IMR-90 (cell line): ENCODE measurements around the gene ULK2. TPM values are rescaled to one million over a fixed set of nuclear protein-coding genes. Genes with fewer than 3 reads are reported as not detected.

Source experiments
- ATAC-seq: fragments of 200-7000 bp; cut with Tn5 transposase; 2 replicates; pipeline ENCODE4 v1.9.1; 2020; ENCODE audit warnings: low read depth, mild to moderate bottlenecking, moderate library complexity
- BruUV-seq: library from RNA; stranded (reverse); fragments of 400-500 nt; replicated peaks from 2 replicates; lab custom pipeline; 2021; lab: Mats Ljungman, UMichigan
- CTCF ChIA-PET: fragments of 300-600 bp; formaldehyde crosslinking; extraction: SDS; loops from one replicate; lab custom pipeline; 2021; ENCODE audit warnings: antibody characterized with exemption; lab: Yijun Ruan, JAX
- POLR2A ChIA-PET: fragments of 300-600 bp; sonication (Branson Sonifier 250); formaldehyde crosslinking; loops from one replicate; lab custom pipeline; 2022; ENCODE audit warnings: antibody characterized with exemption; ENCODE audit not compliant: unreplicated experiment; lab: Charles Lee
- DNase-seq: peaks from one replicate; pipeline ENCODE4 v3.0.0; 2013
- H2AFZ ChIP-seq: replicated peaks from 2 replicates; pipeline ENCODE3; 2013; ENCODE audit warnings: low read length, mild to moderate bottlenecking; ENCODE audit not compliant: poor library complexity
- H2AK5ac ChIP-seq: 2 replicates; pipeline ENCODE4 v1.6.1; 2013; ENCODE audit warnings: low read depth, low read length, inconsistent platforms
- H2AK9ac ChIP-seq: replicated peaks from 2 replicates; pipeline ENCODE3; 2013; ENCODE audit warnings: mild to moderate bottlenecking, low read depth, low read length, moderate library complexity; ENCODE audit not compliant: poor library complexity
- H2BK120ac ChIP-seq: 2 replicates; pipeline ENCODE4 v1.6.1; 2013; ENCODE audit warnings: low read depth, low read length, inconsistent platforms
- H2BK15ac ChIP-seq: 3 replicates; pipeline ENCODE4 v1.6.1; 2013; ENCODE audit warnings: low read depth, low read length, inconsistent platforms
- H2BK20ac ChIP-seq: 2 replicates; pipeline ENCODE4 v1.6.1; 2013; ENCODE audit warnings: low read depth, mild to moderate bottlenecking, inconsistent platforms, low read length, moderate library complexity
- H2BK5ac ChIP-seq: 2 replicates; pipeline ENCODE4 v1.6.1; 2013; ENCODE audit warnings: mild to moderate bottlenecking, low read depth, low read length, inconsistent platforms; ENCODE audit not compliant: poor library complexity, severe bottlenecking
- H3K14ac ChIP-seq: replicated peaks from 2 replicates; pipeline ENCODE4 v1.6.1; 2013; ENCODE audit warnings: low read depth, low read length, inconsistent platforms
- H3K18ac ChIP-seq: 2 replicates; pipeline ENCODE4 v1.6.1; 2013; ENCODE audit warnings: low read depth, low read length, control low read depth
- H3K23ac ChIP-seq: 2 replicates; pipeline ENCODE4 v1.6.1; 2013; ENCODE audit warnings: low read depth, low read length, inconsistent platforms
- H3K27ac ChIP-seq: 2 replicates; pipeline ENCODE4 v1.5.1; 2013; ENCODE audit warnings: mild to moderate bottlenecking, control low read depth, low read length; ENCODE audit not compliant: insufficient read depth
- H3K27me3 ChIP-seq: 2 replicates; pipeline ENCODE4 v1.6.1; 2013; ENCODE audit warnings: low read length; ENCODE audit not compliant: control insufficient read depth, insufficient read depth
- H3K36me3 ChIP-seq: 2 replicates; pipeline ENCODE4 v1.6.1; 2013; ENCODE audit warnings: low read length, mixed read lengths; ENCODE audit not compliant: control insufficient read depth, insufficient read depth
- H3K4ac ChIP-seq: 2 replicates; pipeline ENCODE4 v1.6.1; 2013; ENCODE audit warnings: low read depth, low read length, inconsistent platforms
- H3K4me1 ChIP-seq: 2 replicates; pipeline ENCODE4 v1.6.1; 2013; ENCODE audit warnings: low read length, mixed read lengths; ENCODE audit not compliant: control insufficient read depth, insufficient read depth
- H3K4me2 ChIP-seq: 2 replicates; pipeline ENCODE4 v1.6.1; 2013; ENCODE audit warnings: low read depth, mild to moderate bottlenecking, control low read depth, low read length, moderate library complexity
- H3K4me3 ChIP-seq: 2 replicates; pipeline ENCODE4 v1.5.1; 2013; ENCODE audit warnings: low read depth, mild to moderate bottlenecking, control low read depth, low read length, moderate library complexity; ENCODE audit not compliant: insufficient read depth
- H3K56ac ChIP-seq: 2 replicates; pipeline ENCODE4 v1.6.1; 2013; ENCODE audit warnings: low read length, inconsistent platforms; ENCODE audit not compliant: insufficient read depth; ENCODE audit errors: extremely low read depth
- H3K79me1 ChIP-seq, 2 experiments: 2 replicates each; pipeline ENCODE4 v1.6.1; 2013; ENCODE audit warnings: low read length in 2 of 2, inconsistent platforms in 1 of 2, low read depth in 1 of 2
- H3K9ac ChIP-seq: 2 replicates; pipeline ENCODE4 v1.6.1; 2013; ENCODE audit warnings: low read depth, low read length, control low read depth
- H3K9me1 ChIP-seq: 2 replicates; pipeline ENCODE4 v1.6.1; 2013; ENCODE audit warnings: low read length, inconsistent platforms; ENCODE audit not compliant: insufficient read depth
- H3K9me3 ChIP-seq: 2 replicates; pipeline ENCODE4 v1.6.1; 2013; ENCODE audit warnings: low read length; ENCODE audit not compliant: control insufficient read depth, insufficient read depth
- H4K20me1 ChIP-seq: 2 replicates; pipeline ENCODE4 v1.6.1; 2013; ENCODE audit warnings: low read length, inconsistent platforms; ENCODE audit not compliant: insufficient read depth
- H4K5ac ChIP-seq: 2 replicates; pipeline ENCODE4 v1.6.1; 2013; ENCODE audit warnings: mild to moderate bottlenecking, low read depth, low read length, control low read depth
- H4K8ac ChIP-seq, 2 experiments: 2 replicates each; pipeline ENCODE4 v1.6.1; 2013; ENCODE audit warnings: low read depth in 2 of 2, low read length in 2 of 2, control low read depth in 1 of 2, inconsistent platforms in 1 of 2
- H4K91ac ChIP-seq: 2 replicates; pipeline ENCODE4 v1.6.1; 2013; ENCODE audit warnings: low read depth, low read length, inconsistent platforms; ENCODE audit not compliant: insufficient read depth
- CEBPB ChIP-seq: IDR thresholded peaks from 2 replicates; pipeline ENCODE4 v1.6.1; 2012; ENCODE audit warnings: low read depth, low read length, improper control_type of control experiment
- CHD1 ChIP-seq: IDR thresholded peaks from 2 replicates; pipeline ENCODE4 v1.6.1; 2012; ENCODE audit warnings: low read depth, low read length, improper control_type of control experiment
- MAFK ChIP-seq: IDR thresholded peaks from 2 replicates; pipeline ENCODE4 v1.6.1; 2012; ENCODE audit warnings: low read depth, low read length, improper control_type of control experiment
- MAZ ChIP-seq: IDR thresholded peaks from 2 replicates; pipeline ENCODE4 v1.6.1; 2012; ENCODE audit warnings: low read depth, mild to moderate bottlenecking, low read length, improper control_type of control experiment, moderate library complexity, borderline replicate concordance
- MXI1 ChIP-seq: IDR thresholded peaks from 2 replicates; pipeline ENCODE4 v1.6.1; 2012; ENCODE audit warnings: low read depth, mild to moderate bottlenecking, low read length, moderate library complexity, borderline replicate concordance
- POLR2A ChIP-seq: IDR thresholded peaks from 2 replicates; pipeline ENCODE4 v1.6.1; 2012; ENCODE audit warnings: mild to moderate bottlenecking, low read depth, low read length
- RAD21 ChIP-seq: IDR thresholded peaks from 2 replicates; pipeline ENCODE4 v1.6.1; 2012; ENCODE audit warnings: low read length, improper control_type of control experiment
- RCOR1 ChIP-seq: IDR thresholded peaks from 2 replicates; pipeline ENCODE4 v1.6.1; 2012; ENCODE audit warnings: mild to moderate bottlenecking, low read length, improper control_type of control experiment; ENCODE audit not compliant: insufficient replicate concordance
- RFX5 ChIP-seq: IDR thresholded peaks from 2 replicates; pipeline ENCODE4 v1.8.0; 2012; ENCODE audit warnings: low read depth, mild to moderate bottlenecking, low read length, moderate library complexity
- SMC3 ChIP-seq: fragments of 150-350 bp; IDR thresholded peaks from 2 replicates; pipeline ENCODE4 v1.6.1; 2016; ENCODE audit warnings: low read depth, mild to moderate bottlenecking, antibody characterized with exemption, low read length, moderate library complexity
- whole genome bisulfite sequencing, 2 experiments: methylation state at CpG; one replicate each; pipeline versions ENCODE4 v1.1.5 to v1.1.7; 2013; ENCODE audit warnings: missing lambda C conversion rate in 2 of 2; ENCODE audit not compliant: insufficient read length in 1 of 2; ENCODE audit errors: extremely low coverage in 2 of 2; 5-methylcytosine and 5-hydroxymethylcytosine counted together
- dilution Hi-C: fragments of 300-500 bp; cut with HindIII; formaldehyde crosslinking; loops from one replicate; pipeline ENCODE4 v1.14.3; 2018; ENCODE audit warnings: low sequenced_read_pairs; ENCODE audit not compliant: unreplicated experiment
- in situ Hi-C: fragments of 300-500 bp; cut with MboI; formaldehyde crosslinking; loops from 3 replicates; pipeline ENCODE4 v1.14.3; 2019; ENCODE audit warnings: low sequenced_read_pairs, inconsistent platforms, mixed read lengths
- intact Hi-C: fragments of 100-400 bp; cut with micrococcal nuclease; formaldehyde crosslinking; loops from 2 replicates; pipeline ENCODE4 v1.10.0; 2022
- polyA plus RNA-seq, 3 experiments: library from polyadenylated mRNA; depleted of rRNA; stranded (reverse); fragments of >200 nt; gene quantifications; 2 replicates each; pipeline ENCODE4 v1.2.3, GENCODE V29; 2012; ENCODE audit warnings: low replicate concordance in 1 of 3
- total RNA-seq: library from RNA; depleted of rRNA; stranded (reverse); fragments of >200 nt; gene quantifications from 2 replicates; pipeline ENCODE4 v1.2.3, GENCODE V29; 2012
- TF ChIP-seq, protein P1 (sequence below): fragments of 150-350 bp; IDR thresholded peaks from 2 replicates; pipeline ENCODE4 v1.6.1; 2017; ENCODE audit warnings: mild to moderate bottlenecking, antibody characterized with exemption, low read length, low read depth
- TF ChIP-seq, protein P2 (sequence below): fragments of 150-350 bp; IDR thresholded peaks from 2 replicates; pipeline ENCODE4 v1.6.1; 2016; ENCODE audit warnings: low read depth, mild to moderate bottlenecking, low read length, moderate library complexity, borderline replicate concordance
- TF ChIP-seq, protein P3 (sequence below): conservative IDR thresholded peaks from 2 replicates; pipeline ENCODE4 v1.5.1; 2012; ENCODE audit warnings: mild to moderate bottlenecking, low read depth, low read length, improper control_type of control experiment

ULK2 gene
- total and polyA plus RNA-seq, 2 of the 4 experiments (the other 2 are of a cell fraction): 8.9 to 10.8 TPM

DNA sequence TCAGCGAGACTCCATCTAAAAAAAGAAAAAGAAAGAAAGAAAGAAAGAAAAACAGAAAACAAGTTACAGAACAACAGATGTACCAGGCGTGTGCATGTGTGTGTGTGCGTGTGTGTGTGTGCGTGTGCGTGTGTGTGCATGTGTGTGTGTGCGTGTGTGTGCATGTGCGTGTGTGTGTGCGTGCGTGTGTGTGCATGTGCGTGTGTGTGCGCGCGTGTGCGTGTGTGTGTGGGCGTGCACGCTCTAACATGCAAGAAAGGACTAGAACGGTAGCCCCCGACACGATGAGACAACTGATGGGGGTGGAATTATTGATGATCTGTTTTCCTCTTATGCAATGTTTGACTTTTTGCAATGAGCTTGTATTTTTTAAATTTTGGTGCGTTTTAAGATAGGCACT lies 121.2 kb downstream of the ULK2 start:
- 88% methylated on average over 14 of the region's 20 CpGs; no CpG with 5 or more reads in 1 of the 2 experiments for WGBS, 2 experiments

More for the DNA sequence above, 121.2 kb downstream of the ULK2 start:
- H2BK120ac ChIP-seq: no peak overlapping the region
- no peak overlapping the region for H3K4me3 ChIP-seq
- no peaks in the 10 kb centered on the region for H3K4me1 ChIP-seq
- no peak overlapping the region for H2AK5ac ChIP-seq
- no peak overlapping the region for H2BK15ac ChIP-seq
- no peak overlapping the region for H3K9ac ChIP-seq
- CTCF ChIA-PET: interaction anchor here (0.7 kb wide), 1 partner anchor 16 kb away, joined by 3 read pairs; no protein-coding TSS in a partner anchor
- dilution Hi-C loops (no loop called here), in situ Hi-C loops (no loop called here), intact Hi-C loops (no loop called here)
- no peak overlapping the region for H2AK9ac ChIP-seq
- H3K18ac ChIP-seq: no peak overlapping the region
- H3K56ac ChIP-seq: no peak overlapping the region
- no peak overlapping the region for H2AFZ ChIP-seq
- TF ChIP-seq, protein P1, sequence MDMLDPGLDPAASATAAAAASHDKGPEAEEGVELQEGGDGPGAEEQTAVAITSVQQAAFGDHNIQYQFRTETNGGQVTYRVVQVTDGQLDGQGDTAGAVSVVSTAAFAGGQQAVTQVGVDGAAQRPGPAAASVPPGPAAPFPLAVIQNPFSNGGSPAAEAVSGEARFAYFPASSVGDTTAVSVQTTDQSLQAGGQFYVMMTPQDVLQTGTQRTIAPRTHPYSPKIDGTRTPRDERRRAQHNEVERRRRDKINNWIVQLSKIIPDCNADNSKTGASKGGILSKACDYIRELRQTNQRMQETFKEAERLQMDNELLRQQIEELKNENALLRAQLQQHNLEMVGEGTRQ: no peak
- TF ChIP-seq MXI1 (no peak), RFX5 (no peak), RCOR1 (no peak), CEBPB (no peak), POLR2A (no peak), MAFK (no peak), RAD21 (no peak), SMC3 (no peak), MAZ (no peak), CHD1 (no peak)
- TF ChIP-seq, protein P2, sequence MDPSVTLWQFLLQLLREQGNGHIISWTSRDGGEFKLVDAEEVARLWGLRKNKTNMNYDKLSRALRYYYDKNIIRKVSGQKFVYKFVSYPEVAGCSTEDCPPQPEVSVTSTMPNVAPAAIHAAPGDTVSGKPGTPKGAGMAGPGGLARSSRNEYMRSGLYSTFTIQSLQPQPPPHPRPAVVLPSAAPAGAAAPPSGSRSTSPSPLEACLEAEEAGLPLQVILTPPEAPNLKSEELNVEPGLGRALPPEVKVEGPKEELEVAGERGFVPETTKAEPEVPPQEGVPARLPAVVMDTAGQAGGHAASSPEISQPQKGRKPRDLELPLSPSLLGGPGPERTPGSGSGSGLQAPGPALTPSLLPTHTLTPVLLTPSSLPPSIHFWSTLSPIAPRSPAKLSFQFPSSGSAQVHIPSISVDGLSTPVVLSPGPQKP: no peak
- TF ChIP-seq, protein P3, sequence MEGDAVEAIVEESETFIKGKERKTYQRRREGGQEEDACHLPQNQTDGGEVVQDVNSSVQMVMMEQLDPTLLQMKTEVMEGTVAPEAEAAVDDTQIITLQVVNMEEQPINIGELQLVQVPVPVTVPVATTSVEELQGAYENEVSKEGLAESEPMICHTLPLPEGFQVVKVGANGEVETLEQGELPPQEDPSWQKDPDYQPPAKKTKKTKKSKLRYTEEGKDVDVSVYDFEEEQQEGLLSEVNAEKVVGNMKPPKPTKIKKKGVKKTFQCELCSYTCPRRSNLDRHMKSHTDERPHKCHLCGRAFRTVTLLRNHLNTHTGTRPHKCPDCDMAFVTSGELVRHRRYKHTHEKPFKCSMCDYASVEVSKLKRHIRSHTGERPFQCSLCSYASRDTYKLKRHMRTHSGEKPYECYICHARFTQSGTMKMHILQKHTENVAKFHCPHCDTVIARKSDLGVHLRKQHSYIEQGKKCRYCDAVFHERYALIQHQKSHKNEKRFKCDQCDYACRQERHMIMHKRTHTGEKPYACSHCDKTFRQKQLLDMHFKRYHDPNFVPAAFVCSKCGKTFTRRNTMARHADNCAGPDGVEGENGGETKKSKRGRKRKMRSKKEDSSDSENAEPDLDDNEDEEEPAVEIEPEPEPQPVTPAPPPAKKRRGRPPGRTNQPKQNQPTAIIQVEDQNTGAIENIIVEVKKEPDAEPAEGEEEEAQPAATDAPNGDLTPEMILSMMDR: no peak
- POLR2A ChIA-PET: no interaction called here
- no peak overlapping the region for H2BK5ac ChIP-seq
- H3K4me2 ChIP-seq: no peak overlapping the region
- BruUV-seq: no TSS peak
- H3K27me3 ChIP-seq: peaks cover 41% of the 10 kb centered on the region
- H3K79me1 ChIP-seq: no peaks in the 10 kb centered on the region
- no peaks in the 10 kb centered on the region for H3K9me1 ChIP-seq
- H3K36me3 ChIP-seq: no peaks in the 10 kb centered on the region
- no peak overlapping the region for H3K27ac ChIP-seq
- ATAC-seq: no peak
- H4K8ac ChIP-seq: no peak overlapping the region
- no peak overlapping the region for H3K23ac ChIP-seq
- H3K4ac ChIP-seq: no peak overlapping the region
- no peak overlapping the region for H3K14ac ChIP-seq
- H2BK20ac ChIP-seq: no peak overlapping the region
- DNase-seq: no peak
- no peaks in the 10 kb centered on the region; the same call in 1 of the 2 replicates for H4K20me1 ChIP-seq
- no peak overlapping the region for H4K91ac ChIP-seq
- no peaks in the 10 kb centered on the region for H3K9me3 ChIP-seq
- H4K5ac ChIP-seq: no peak overlapping the region
